ENCODE results near the gene TEDC1.

DNA sequence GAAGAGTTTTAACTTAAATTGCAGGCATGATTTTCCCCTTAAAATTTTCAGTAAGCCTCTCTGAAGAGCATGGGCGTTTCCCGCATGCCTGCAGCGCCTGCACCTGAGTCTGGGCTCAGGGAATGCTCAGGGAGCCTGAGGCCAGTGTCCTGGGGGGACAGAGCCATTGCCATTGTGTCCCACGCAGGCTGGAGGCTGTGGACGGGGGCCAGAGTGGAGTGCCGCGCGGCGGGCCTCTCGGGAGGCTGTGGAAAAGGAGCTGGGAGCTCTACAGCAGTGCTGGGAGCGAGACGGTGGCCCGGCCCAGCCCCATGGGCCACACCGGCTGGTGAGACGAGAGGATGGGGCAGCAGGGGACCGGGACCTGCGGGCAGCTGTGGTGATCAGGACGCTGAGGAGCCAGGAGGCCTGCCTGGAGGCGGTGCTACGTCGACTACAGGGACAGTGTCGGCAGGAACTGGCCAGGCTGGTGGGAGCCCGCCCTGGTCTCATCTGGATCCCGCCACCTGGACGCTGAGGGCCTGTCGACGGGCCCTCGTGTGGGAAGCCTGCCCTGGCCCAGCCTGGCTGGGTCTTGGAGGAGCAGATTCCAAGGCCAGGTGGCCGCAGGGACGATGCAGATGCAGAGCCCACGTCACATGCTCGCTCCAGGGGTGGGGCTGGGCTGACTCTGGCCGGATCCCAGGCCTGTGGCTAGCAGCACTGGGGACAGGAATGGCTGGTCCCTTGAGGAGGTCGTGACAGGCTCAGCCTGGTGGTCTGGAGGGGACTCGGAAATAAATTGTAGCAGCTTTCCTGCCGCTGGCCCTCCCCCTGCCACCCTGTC is 7.6 kb downstream of the TEDC1 start:
- TF ChIP-seq CREB1 (IDR thresholded peaks at IDR 0.05; ENCODE audit: low read depth) (no peak), NFIC (IDR thresholded peaks at IDR 0.05) (no peak), EP300 (IDR thresholded peaks at IDR 0.05; ENCODE audit: borderline replicate concordance) (no peak), EGR1 (IDR thresholded peaks at IDR 0.05) (no peak), ZBTB7A (IDR thresholded peaks at IDR 0.05; ENCODE audit: low read depth) (no peak), CEBPB (IDR thresholded peaks at IDR 0.05) (no peak), YY1 (IDR thresholded peaks at IDR 0.05; ENCODE audit: low read depth) (no peak), RAD21 (IDR thresholded peaks at IDR 0.05; ENCODE audit: low read depth) (no peak)
- TF ChIP-seq, protein P1, sequence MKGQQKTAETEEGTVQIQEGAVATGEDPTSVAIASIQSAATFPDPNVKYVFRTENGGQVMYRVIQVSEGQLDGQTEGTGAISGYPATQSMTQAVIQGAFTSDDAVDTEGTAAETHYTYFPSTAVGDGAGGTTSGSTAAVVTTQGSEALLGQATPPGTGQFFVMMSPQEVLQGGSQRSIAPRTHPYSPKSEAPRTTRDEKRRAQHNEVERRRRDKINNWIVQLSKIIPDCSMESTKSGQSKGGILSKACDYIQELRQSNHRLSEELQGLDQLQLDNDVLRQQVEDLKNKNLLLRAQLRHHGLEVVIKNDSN (IDR thresholded peaks at IDR 0.05), result no peak
- TF ChIP-seq, protein P2, sequence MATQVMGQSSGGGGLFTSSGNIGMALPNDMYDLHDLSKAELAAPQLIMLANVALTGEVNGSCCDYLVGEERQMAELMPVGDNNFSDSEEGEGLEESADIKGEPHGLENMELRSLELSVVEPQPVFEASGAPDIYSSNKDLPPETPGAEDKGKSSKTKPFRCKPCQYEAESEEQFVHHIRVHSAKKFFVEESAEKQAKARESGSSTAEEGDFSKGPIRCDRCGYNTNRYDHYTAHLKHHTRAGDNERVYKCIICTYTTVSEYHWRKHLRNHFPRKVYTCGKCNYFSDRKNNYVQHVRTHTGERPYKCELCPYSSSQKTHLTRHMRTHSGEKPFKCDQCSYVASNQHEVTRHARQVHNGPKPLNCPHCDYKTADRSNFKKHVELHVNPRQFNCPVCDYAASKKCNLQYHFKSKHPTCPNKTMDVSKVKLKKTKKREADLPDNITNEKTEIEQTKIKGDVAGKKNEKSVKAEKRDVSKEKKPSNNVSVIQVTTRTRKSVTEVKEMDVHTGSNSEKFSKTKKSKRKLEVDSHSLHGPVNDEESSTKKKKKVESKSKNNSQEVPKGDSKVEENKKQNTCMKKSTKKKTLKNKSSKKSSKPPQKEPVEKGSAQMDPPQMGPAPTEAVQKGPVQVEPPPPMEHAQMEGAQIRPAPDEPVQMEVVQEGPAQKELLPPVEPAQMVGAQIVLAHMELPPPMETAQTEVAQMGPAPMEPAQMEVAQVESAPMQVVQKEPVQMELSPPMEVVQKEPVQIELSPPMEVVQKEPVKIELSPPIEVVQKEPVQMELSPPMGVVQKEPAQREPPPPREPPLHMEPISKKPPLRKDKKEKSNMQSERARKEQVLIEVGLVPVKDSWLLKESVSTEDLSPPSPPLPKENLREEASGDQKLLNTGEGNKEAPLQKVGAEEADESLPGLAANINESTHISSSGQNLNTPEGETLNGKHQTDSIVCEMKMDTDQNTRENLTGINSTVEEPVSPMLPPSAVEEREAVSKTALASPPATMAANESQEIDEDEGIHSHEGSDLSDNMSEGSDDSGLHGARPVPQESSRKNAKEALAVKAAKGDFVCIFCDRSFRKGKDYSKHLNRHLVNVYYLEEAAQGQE (IDR thresholded peaks at IDR 0.05; ENCODE audit: low read depth), result no peak
